ENCODE results near the gene RTN4RL1.
"Not testable (repeated sequence)": the region's sequence is repeated elsewhere in the genome, so short reads cannot be mapped to it uniquely, and the experiment has no call there.

Gene RTN4RL1

GRCh38 chr17:2019723-2020122, 5.4 kb downstream of the RTN4RL1 start:
- no peak for DNase-seq
- Mint-ChIP-seq H3K9me3 (no peaks in the 10 kb centered on the region), H3K27ac (peak overlapping the region in 1 of 2 donors; percentile 18), H3K36me3 (ENCODE audit: insufficient read depth) (peaks cover 6% of the 10 kb centered on the region), H3K27me3 (peaks cover 47 to 48% of the 10 kb centered on the region in 2 donors), H3K4me3 (no peak overlapping the region), H3K4me1 (ENCODE audit: low read depth in 2 of 2) (peaks cover 0 to 8% of the 10 kb centered on the region in 2 donors)
- ATAC-seq (replicated peaks), result no peak

- peaks cover 0 to 8% of the 10 kb centered on the region in 2 donors for H3K4me1 Mint-ChIP-seq (ENCODE audit: low read depth in 2 of 2)
- H3K9me3 Mint-ChIP-seq, result no peaks in the 10 kb centered on the region
- DNase-seq (no peak), ATAC-seq (replicated peaks) (no peak)
- H3K36me3 Mint-ChIP-seq (ENCODE audit: insufficient read depth), result peaks cover 3% of the 10 kb centered on the region
- H3K27ac Mint-ChIP-seq, result peak overlapping the region in 1 of 2 donors; percentile 18
- peaks cover 50 to 56% of the 10 kb centered on the region in 2 donors for H3K27me3 Mint-ChIP-seq
- H3K4me3 Mint-ChIP-seq, result no peak overlapping the region
These were observed 6.2 kb downstream of the RTN4RL1 start for GRCh38 chr17:2018716-2019510.

- Mint-ChIP-seq H3K27me3 (peaks cover 58 to 67% of the 10 kb centered on the region in 2 donors), H3K27ac (no peak overlapping the region), H3K4me3 (peak overlapping the region in 1 of 2 donors; percentile 13), H3K4me1 (ENCODE audit: low read depth in 2 of 2) (peaks cover 0 to 6% of the 10 kb centered on the region in 2 donors), H3K36me3 (ENCODE audit: insufficient read depth) (no peaks in the 10 kb centered on the region), H3K9me3 (no peaks in the 10 kb centered on the region)
- no peak for ATAC-seq (replicated peaks)
- no peak for DNase-seq
These were observed 7.7 kb downstream of the RTN4RL1 start for GRCh38 chr17:2017274-2017941.

- Mint-ChIP-seq H3K36me3 (ENCODE audit: insufficient read depth) (no peaks in the 10 kb centered on the region), H3K27ac (no peak overlapping the region), H3K27me3 (peaks cover 67 to 76% of the 10 kb centered on the region in 2 donors), H3K9me3 (no peaks in the 10 kb centered on the region), H3K4me1 (ENCODE audit: low read depth in 2 of 2) (peaks cover 0 to 6% of the 10 kb centered on the region in 2 donors), H3K4me3 (no peak overlapping the region)
- ATAC-seq (replicated peaks) (no peak), DNase-seq (no peak)
These were observed 8.6 kb downstream of the RTN4RL1 start for GRCh38 chr17:2016494-2016893.

GRCh38 chr17:2015314-2015713, 9.8 kb downstream of the RTN4RL1 start:
- Mint-ChIP-seq H3K4me1 (ENCODE audit: low read depth in 2 of 2) (peaks cover 0 to 2% of the 10 kb centered on the region in 2 donors), H3K36me3 (ENCODE audit: insufficient read depth) (no peaks in the 10 kb centered on the region), H3K4me3 (no peak overlapping the region), H3K27me3 (peaks cover 67 to 77% of the 10 kb centered on the region in 2 donors), H3K9me3 (no peaks in the 10 kb centered on the region), H3K27ac (no peak overlapping the region)
- no peak for DNase-seq
- ATAC-seq (replicated peaks), result no peak

DNA sequence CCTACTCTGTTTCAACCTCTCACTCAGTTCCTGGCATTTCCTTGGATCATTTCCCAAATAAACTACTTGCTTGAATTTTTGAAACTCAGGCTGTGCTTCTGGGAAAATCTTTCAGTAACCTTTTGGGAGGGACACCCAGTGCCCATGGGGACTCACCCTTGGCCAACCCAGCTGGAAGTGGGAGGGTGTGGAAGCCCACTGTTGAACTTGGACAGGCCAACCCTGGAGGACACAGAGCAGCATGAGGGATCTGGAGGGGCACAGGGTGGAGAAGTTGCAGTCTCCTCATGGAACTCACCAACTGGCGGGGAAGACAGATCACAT, 11.2 kb downstream of the RTN4RL1 start:
- no peak for DNase-seq
- ATAC-seq (replicated peaks), result no peak
- no peaks in the 10 kb centered on the region for H3K36me3 Mint-ChIP-seq (ENCODE audit: insufficient read depth)
- peaks cover 0 to 2% of the 10 kb centered on the region in 2 donors for H3K4me1 Mint-ChIP-seq (ENCODE audit: low read depth in 2 of 2)
- no peak overlapping the region for H3K27ac Mint-ChIP-seq
- H3K9me3 Mint-ChIP-seq, result no peaks in the 10 kb centered on the region
- H3K4me3 Mint-ChIP-seq, result no peak overlapping the region
- peaks cover 55 to 63% of the 10 kb centered on the region in 2 donors for H3K27me3 Mint-ChIP-seq

DNA sequence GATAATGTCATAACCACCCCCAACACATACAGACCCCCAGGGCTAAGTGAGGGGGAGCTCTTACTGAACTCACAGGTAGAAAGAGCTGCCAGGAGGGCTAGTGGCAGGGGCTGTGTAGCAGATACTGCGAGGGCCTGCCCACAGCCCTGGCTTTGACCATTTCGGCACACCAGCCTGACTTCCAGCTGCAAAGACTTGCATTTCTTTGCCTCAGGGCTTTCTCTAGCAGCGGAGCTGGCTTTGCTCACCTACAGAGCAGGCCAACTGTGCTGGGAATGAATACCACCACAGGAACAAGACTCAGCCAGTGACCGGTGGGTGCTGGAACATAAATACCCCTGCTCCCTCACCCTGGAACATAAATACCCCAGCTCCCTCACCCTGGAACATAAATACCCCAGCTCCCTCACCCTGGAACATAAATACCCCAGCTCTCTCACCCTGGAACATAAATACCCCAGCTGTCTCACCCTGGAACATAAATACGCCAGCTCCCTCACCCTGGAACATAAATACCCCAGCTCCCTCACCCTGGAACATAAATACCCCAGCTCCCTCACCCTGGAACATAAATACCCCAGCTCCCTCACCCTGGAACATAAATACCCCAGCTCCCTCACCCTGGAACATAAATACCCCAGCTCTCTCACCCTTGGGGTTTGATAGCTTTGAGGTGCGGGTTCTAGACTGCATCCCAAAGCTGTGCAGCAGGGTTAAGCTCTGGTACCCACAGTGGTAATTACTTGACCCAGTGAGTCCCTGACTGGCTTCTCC, 11.7 kb downstream of the RTN4RL1 start:
- H3K36me3 Mint-ChIP-seq (ENCODE audit: insufficient read depth); H3K4me3 Mint-ChIP-seq; H3K9me3 Mint-ChIP-seq; H3K4me1 Mint-ChIP-seq (ENCODE audit: low read depth in 2 of 2); ATAC-seq (replicated peaks); H3K27ac Mint-ChIP-seq; DNase-seq: not testable (repeated sequence)
- H3K27me3 Mint-ChIP-seq, result peaks cover 50 to 57% of the 10 kb centered on the region in 2 donors

- H3K36me3 Mint-ChIP-seq (ENCODE audit: insufficient read depth), result no peaks in the 10 kb centered on the region
- H3K4me1 Mint-ChIP-seq (ENCODE audit: low read depth in 2 of 2), result no peaks in the 10 kb centered on the region
- no peaks in the 10 kb centered on the region for H3K9me3 Mint-ChIP-seq
- no peak for DNase-seq
- no peak overlapping the region for H3K27ac Mint-ChIP-seq
- H3K4me3 Mint-ChIP-seq, result no peak overlapping the region
- H3K27me3 Mint-ChIP-seq, result peaks cover 41 to 48% of the 10 kb centered on the region in 2 donors
- no peak for ATAC-seq (replicated peaks)
These were observed 12.6 kb downstream of the RTN4RL1 start for GRCh38 chr17:2012499-2012898.

- ATAC-seq (replicated peaks) (no peak), DNase-seq (no peak)
- no peaks in the 10 kb centered on the region for H3K36me3 Mint-ChIP-seq (ENCODE audit: insufficient read depth)
- H3K27me3 Mint-ChIP-seq, result peaks cover 33 to 46% of the 10 kb centered on the region in 2 donors
- H3K9me3 Mint-ChIP-seq, result no peaks in the 10 kb centered on the region
- no peak overlapping the region for H3K4me3 Mint-ChIP-seq
- no peaks in the 10 kb centered on the region for H3K4me1 Mint-ChIP-seq (ENCODE audit: low read depth in 2 of 2)
- H3K27ac Mint-ChIP-seq, result peak overlapping the region in 1 of 2 donors; percentile 25
These were observed 13.4 kb downstream of the RTN4RL1 start for GRCh38 chr17:2011411-2012371.

- ATAC-seq (replicated peaks), result no peak
- Mint-ChIP-seq H3K4me1 (ENCODE audit: low read depth in 2 of 2) (no peaks in the 10 kb centered on the region), H3K27ac (no peak overlapping the region), H3K9me3 (no peaks in the 10 kb centered on the region), H3K36me3 (ENCODE audit: insufficient read depth) (no peaks in the 10 kb centered on the region), H3K27me3 (peaks cover 21 to 35% of the 10 kb centered on the region in 2 donors), H3K4me3 (no peak overlapping the region)
- DNase-seq, result no peak
These were observed 15.4 kb downstream of the RTN4RL1 start for GRCh38 chr17:2009737-2010136.

DNA sequence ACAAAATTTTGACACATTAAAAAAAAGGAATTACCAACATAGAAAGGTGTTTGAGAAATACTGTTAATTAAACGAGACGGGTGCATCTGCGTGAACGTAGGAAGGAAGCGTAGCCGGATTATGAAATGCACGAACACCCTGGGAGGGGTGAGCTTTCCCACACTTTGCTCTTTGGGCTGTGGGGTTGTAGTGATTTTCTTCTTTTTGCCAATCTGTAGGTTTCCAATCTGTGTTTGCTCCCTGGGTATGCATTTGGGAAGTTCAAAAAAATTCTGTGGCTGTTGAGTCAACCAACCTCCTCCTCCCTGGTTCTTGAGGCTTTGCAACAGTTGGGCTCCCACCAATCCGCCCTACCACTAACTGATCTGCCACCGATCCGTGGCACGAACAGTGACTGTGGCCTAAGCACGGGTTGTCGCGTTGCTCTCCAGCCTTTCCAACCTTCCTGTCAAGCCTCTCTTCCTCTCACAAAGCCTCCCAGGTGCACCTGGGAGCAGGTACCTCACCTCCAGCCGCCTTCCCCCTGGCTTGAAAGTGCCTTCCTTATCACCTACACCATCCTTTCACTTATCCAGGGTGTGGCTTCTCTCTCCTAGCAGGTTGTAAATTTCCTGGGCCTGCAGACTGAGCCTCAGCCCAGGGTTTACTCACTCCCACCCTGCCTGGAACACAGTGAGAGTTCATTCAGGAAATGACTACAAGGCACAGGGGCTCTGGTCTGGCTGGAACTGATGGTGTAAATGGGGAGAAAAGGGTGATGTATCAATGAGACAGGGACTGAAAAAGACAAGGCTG, 16.6 kb downstream of the RTN4RL1 start:
- H3K36me3 Mint-ChIP-seq (ENCODE audit: insufficient read depth), result no peaks in the 10 kb centered on the region
- DNase-seq (no peak), ATAC-seq (replicated peaks) (no peak)
- H3K9me3 Mint-ChIP-seq, result no peaks in the 10 kb centered on the region
- H3K4me3 Mint-ChIP-seq, result no peak overlapping the region
- H3K27me3 Mint-ChIP-seq, result peaks cover 17 to 24% of the 10 kb centered on the region in 2 donors
- no peak overlapping the region for H3K27ac Mint-ChIP-seq
- H3K4me1 Mint-ChIP-seq (ENCODE audit: low read depth in 2 of 2), result no peaks in the 10 kb centered on the region

DNA sequence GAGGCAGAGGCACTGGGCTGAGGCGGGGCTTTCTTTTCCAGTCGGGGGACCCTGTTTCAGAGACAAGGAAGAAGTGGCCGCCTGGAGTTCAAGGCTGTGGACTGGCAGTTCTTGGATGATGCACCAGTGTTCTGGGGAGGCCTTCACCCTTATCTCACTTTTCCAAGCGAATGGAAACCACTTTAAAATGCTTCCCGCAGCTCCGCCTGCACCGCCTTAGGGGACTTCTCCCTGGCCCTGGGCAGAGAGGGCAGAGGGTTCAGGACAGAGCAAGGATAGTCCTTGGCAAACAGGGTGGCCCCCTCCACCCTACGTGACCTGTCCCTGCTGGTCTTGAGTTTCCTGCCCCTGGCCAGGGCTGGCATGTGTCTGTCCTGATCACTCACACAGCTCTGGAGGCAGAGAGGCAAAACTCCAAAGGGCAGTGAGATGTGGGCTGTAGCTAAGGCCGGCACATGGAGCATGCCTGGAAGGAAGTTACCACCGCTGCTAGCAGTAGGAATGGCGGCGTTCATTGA, 20.6 kb downstream of the RTN4RL1 start:
- no peaks in the 10 kb centered on the region for H3K9me3 Mint-ChIP-seq
- peaks cover 13 to 26% of the 10 kb centered on the region in 2 donors for H3K27me3 Mint-ChIP-seq
- H3K4me3 Mint-ChIP-seq, result no peak overlapping the region
- no peak overlapping the region for H3K27ac Mint-ChIP-seq
- no peaks in the 10 kb centered on the region for H3K4me1 Mint-ChIP-seq (ENCODE audit: low read depth in 2 of 2)
- H3K36me3 Mint-ChIP-seq (ENCODE audit: insufficient read depth), result peaks cover 4% of the 10 kb centered on the region
- ATAC-seq (replicated peaks) (no peak), DNase-seq (no peak)

All from effector memory CD8-positive, alpha-beta T cell (primary cell).